Kidney epithelial cell (primary cell): ENCODE data around the gene GNMT. TPM values are rescaled to one million over a fixed set of nuclear protein-coding genes. Genes with fewer than 3 reads are reported as not detected.
"Not testable (repeated sequence)": the region's sequence is repeated elsewhere in the genome, so short reads cannot be mapped to it uniquely, and the experiment has no call there.

ENCODE experiments used
- DNase-seq: peaks from one replicate; pipeline ENCODE4 v3.0.0-alpha.2; 2010; ENCODE audit warnings: low read depth
- H3K27me3 ChIP-seq: 2 replicates; pipeline ENCODE4 v1.6.0; 2011; ENCODE audit warnings: low read length; ENCODE audit not compliant: control insufficient read depth, insufficient read depth
- H3K36me3 ChIP-seq: 2 replicates; pipeline ENCODE4 v1.5.1; 2011; ENCODE audit warnings: low read length; ENCODE audit not compliant: control insufficient read depth, insufficient read depth
- H3K4me3 ChIP-seq: 2 replicates; pipeline ENCODE4 v1.5.1; 2011; ENCODE audit warnings: low read depth, mild to moderate bottlenecking, control low read depth, low read length
- CTCF ChIP-seq: IDR thresholded peaks from 2 replicates; pipeline ENCODE4 v1.5.1; 2011; ENCODE audit warnings: mild to moderate bottlenecking, moderate library complexity, low read length, control low read depth, inconsistent platforms; ENCODE audit not compliant: insufficient read depth, poor library complexity, severe bottlenecking
- total RNA-seq: library from RNA; depleted of rRNA; stranded (reverse); fragments of >200 nt; gene quantifications from 2 replicates; pipeline ENCODE4 v1.2.3, GENCODE V29; 2015

Gene GNMT
- total RNA-seq, 1 donor from 2014 or later, result not detected

GRCh38 chr6:42988486-42989020 is 28.0 kb downstream of the GNMT start:
- DNase-seq, result no peak
- Histone ChIP-seq H3K36me3 (no peaks in the 10 kb centered on the region), H3K27me3 (no peaks in the 10 kb centered on the region), H3K4me3 (no peak overlapping the region)
- no peak for TF ChIP-seq CTCF

GRCh38 chr6:42989923-42990322 is 29.4 kb downstream of the GNMT start:
- Histone ChIP-seq H3K36me3 (no peaks in the 10 kb centered on the region), H3K4me3 (no peak overlapping the region), H3K27me3 (no peaks in the 10 kb centered on the region)
- TF ChIP-seq CTCF, result no peak
- DNase-seq, result no peak

GRCh38 chr6:42993445-42993844 is 32.9 kb downstream of the GNMT start:
- DNase-seq, result no peak
- H3K27me3 ChIP-seq, result no peaks in the 10 kb centered on the region
- no peaks in the 10 kb centered on the region for H3K36me3 ChIP-seq
- TF ChIP-seq CTCF, result no peak
- H3K4me3 ChIP-seq, result no peak overlapping the region

- DNase-seq, result no peak
- Histone ChIP-seq H3K36me3 (peaks cover 2% of the 10 kb centered on the region), H3K27me3 (no peaks in the 10 kb centered on the region), H3K4me3 (no peak overlapping the region)
- peak; percentile 15 for TF ChIP-seq CTCF
Measured at GRCh38 chr6:42996513-42996912, 36.0 kb downstream of the GNMT start.

- not testable (repeated sequence) for DNase-seq, H3K36me3 ChIP-seq, H3K27me3 ChIP-seq, H3K4me3 ChIP-seq
Measured at GRCh38 chr6:42998205-42998604, 37.7 kb downstream of the GNMT start.

GRCh38 chr6:43001843-43002242 is 41.3 kb downstream of the GNMT start:
- no peak for DNase-seq
- H3K27me3 ChIP-seq, result no peaks in the 10 kb centered on the region
- TF ChIP-seq CTCF, result no peak
- no peak overlapping the region for H3K4me3 ChIP-seq
- peaks cover 3% of the 10 kb centered on the region for H3K36me3 ChIP-seq

- no peak overlapping the region for H3K4me3 ChIP-seq
- no peak for DNase-seq
- no peaks in the 10 kb centered on the region for H3K27me3 ChIP-seq
- H3K36me3 ChIP-seq, result peaks cover 5% of the 10 kb centered on the region
- no peak for TF ChIP-seq CTCF
Measured at GRCh38 chr6:43005844-43006243, 45.3 kb downstream of the GNMT start.
